ENCODE results near the gene GIGYF2. TPM values are rescaled to one million over a fixed set of nuclear protein-coding genes. Genes with fewer than 3 reads are reported as not detected.
A peak's percentile ranks its signal among the peaks of the same experiment; 100 is the strongest.

The GIGYF2 gene
- total RNA-seq, 4 donors from 2014 or later, result 62.6 to 88.3 (median 67.7) TPM

- peaks cover 3 to 47% (median 12%) of the 10 kb centered on the region in 3 donors for H3K4me1 ChIP-seq
- peak overlapping the region; percentile 24 to 97 (median 95) for H3K27ac ChIP-seq
- no peaks in the 10 kb centered on the region for H3K27me3 ChIP-seq
- H3K4me3 ChIP-seq, result peak overlapping the region; percentile 0 to 99
- no peak for ATAC-seq
- WGBS, 2 donors (ENCODE audit: low coverage in 1 of 2), result 39 to 71% methylated on average over 5 to 10 of the region's 10 CpGs
- TF ChIP-seq EP300 (IDR thresholded peaks at IDR 0.05), result no peak
- TF ChIP-seq, protein P1, sequence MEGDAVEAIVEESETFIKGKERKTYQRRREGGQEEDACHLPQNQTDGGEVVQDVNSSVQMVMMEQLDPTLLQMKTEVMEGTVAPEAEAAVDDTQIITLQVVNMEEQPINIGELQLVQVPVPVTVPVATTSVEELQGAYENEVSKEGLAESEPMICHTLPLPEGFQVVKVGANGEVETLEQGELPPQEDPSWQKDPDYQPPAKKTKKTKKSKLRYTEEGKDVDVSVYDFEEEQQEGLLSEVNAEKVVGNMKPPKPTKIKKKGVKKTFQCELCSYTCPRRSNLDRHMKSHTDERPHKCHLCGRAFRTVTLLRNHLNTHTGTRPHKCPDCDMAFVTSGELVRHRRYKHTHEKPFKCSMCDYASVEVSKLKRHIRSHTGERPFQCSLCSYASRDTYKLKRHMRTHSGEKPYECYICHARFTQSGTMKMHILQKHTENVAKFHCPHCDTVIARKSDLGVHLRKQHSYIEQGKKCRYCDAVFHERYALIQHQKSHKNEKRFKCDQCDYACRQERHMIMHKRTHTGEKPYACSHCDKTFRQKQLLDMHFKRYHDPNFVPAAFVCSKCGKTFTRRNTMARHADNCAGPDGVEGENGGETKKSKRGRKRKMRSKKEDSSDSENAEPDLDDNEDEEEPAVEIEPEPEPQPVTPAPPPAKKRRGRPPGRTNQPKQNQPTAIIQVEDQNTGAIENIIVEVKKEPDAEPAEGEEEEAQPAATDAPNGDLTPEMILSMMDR (IDR thresholded peaks at IDR 0.05), result no peak
- TF ChIP-seq POLR2AphosphoS5 (IDR thresholded peaks at IDR 0.05), result no peak
- TF ChIP-seq POLR2A (IDR thresholded peaks at IDR 0.05), result no peak
- no peaks in the 10 kb centered on the region for H3K36me3 ChIP-seq
- H3K9me3 ChIP-seq, result no peaks in the 10 kb centered on the region
Measured at GRCh38 chr2:232696609-232697058, 497 bp upstream of the GIGYF2 start.

DNA sequence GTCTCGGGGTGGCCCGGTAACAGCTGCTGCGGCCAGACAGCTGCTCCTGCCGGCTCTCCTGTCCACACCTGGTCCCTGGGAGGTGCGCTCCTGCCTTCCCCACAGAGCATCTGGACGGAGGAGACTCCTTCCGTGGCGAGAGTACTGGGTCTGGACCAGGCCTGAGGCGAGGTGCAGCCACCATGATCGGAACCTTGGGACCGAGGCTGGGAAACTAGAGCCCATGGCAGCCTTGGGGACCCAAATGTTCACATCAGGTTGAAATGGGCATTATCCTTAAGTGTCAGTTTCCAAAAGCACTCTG, 628 bp downstream of the GIGYF2 start:
- Histone ChIP-seq H3K36me3 (no peaks in the 10 kb centered on the region), H3K9me3 (no peaks in the 10 kb centered on the region), H3K27ac (peak overlapping the region; percentile 79 to 97 (median 95)), H3K4me1 (peaks cover 3 to 58% (median 12%) of the 10 kb centered on the region in 3 donors), H3K4me3 (peak overlapping the region; percentile 85 to 99), H3K27me3 (no peaks in the 10 kb centered on the region)
- TF ChIP-seq POLR2AphosphoS5 (IDR thresholded peaks at IDR 0.05), result no peak
- no peak for TF ChIP-seq EP300 (IDR thresholded peaks at IDR 0.05)
- TF ChIP-seq POLR2A (IDR thresholded peaks at IDR 0.05), result no peak
- TF ChIP-seq, protein P1 (IDR thresholded peaks at IDR 0.05), result no peak
- WGBS, 2 donors (ENCODE audit: low coverage in 1 of 2), result 0% methylated on average over 3 of the region's 11 CpGs
- ATAC-seq, result peak; percentile 1

DNA sequence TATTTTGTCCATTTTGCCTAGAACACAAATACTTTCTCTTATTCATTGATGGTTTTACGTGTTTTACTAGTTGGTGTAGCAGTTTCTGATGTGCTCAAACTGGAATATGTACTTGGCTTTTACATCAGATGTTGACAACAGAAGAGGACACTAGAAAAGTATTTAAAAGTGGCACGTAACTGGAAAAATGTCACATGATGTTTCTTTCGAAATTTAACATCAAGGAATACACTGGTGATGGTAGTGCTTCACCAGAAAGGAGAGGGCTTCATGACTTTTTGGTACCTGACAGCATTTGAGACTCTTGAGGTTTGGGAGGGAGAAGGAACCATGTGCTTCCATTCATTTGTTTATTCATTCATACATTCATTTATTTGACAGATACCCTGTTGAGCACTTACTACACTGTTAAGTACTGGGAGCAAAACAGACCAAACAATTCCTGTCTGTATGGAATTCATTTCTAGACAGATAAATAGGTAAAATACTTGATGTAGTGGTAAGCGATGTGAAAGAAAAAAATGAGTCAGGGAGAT, 1.5 kb downstream of the GIGYF2 start:
- Histone ChIP-seq H3K27me3 (no peaks in the 10 kb centered on the region), H3K4me3 (peak overlapping the region in 1 of 2 donors; percentile 99), H3K9me3 (no peaks in the 10 kb centered on the region), H3K36me3 (peaks cover 0 to 1% of the 10 kb centered on the region in 2 donors), H3K4me1 (peaks cover 3 to 67% (median 12%) of the 10 kb centered on the region in 3 donors), H3K27ac (no peak overlapping the region)
- TF ChIP-seq POLR2AphosphoS5 (IDR thresholded peaks at IDR 0.05), result no peak
- TF ChIP-seq EP300 (IDR thresholded peaks at IDR 0.05), result no peak
- TF ChIP-seq, protein P1 (IDR thresholded peaks at IDR 0.05), result no peak
- TF ChIP-seq POLR2A (IDR thresholded peaks at IDR 0.05), result no peak
- WGBS, 2 donors (ENCODE audit: low coverage in 1 of 2), result 52 to 58% methylated on average over 4 of the region's 4 CpGs
- no peak for ATAC-seq

DNA sequence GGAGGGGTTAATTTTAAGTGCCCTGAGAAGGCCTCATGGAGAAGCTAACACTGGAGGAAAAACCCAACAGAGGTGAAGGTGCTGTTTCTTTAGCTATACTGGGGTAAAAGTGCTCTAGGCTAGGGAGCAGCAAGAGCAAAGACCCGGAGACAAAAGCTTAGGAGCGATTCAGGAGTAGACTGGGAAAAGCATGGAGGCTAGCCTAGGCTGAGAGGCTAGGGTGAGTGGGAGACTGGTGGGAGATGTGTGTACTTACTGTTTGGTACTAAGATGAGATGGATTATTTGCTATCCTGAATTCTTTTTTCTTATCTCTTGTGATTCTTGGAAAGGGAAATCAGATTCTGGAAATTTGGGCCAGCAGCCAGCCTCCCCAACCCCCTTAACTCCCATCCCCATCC, 2.0 kb downstream of the GIGYF2 start:
- H3K36me3 ChIP-seq, result peaks cover 0 to 6% of the 10 kb centered on the region in 2 donors
- no peaks in the 10 kb centered on the region for H3K9me3 ChIP-seq
- no peaks in the 10 kb centered on the region for H3K27me3 ChIP-seq
- 59 to 73% methylated on average over 2 of the region's 2 CpGs for WGBS, 2 donors (ENCODE audit: low coverage in 1 of 2)
- H3K4me3 ChIP-seq, result no peak overlapping the region
- no peak for ATAC-seq
- no peak overlapping the region for H3K27ac ChIP-seq
- TF ChIP-seq EP300 (IDR thresholded peaks at IDR 0.05) (no peak), POLR2AphosphoS5 (IDR thresholded peaks at IDR 0.05) (no peak), POLR2A (IDR thresholded peaks at IDR 0.05) (no peak)
- TF ChIP-seq, protein P1 (IDR thresholded peaks at IDR 0.05), result no peak
- H3K4me1 ChIP-seq, result peaks cover 3 to 72% (median 12%) of the 10 kb centered on the region in 3 donors

GRCh38 chr2:232700154-232700553, 3.0 kb downstream of the GIGYF2 start:
- ATAC-seq, result no peak
- Histone ChIP-seq H3K9me3 (no peaks in the 10 kb centered on the region), H3K4me3 (no peak overlapping the region), H3K27ac (no peak overlapping the region), H3K27me3 (no peaks in the 10 kb centered on the region), H3K36me3 (peaks cover 0 to 16% of the 10 kb centered on the region in 2 donors), H3K4me1 (peaks cover 3 to 75% (median 12%) of the 10 kb centered on the region in 3 donors)
- TF ChIP-seq POLR2AphosphoS5 (IDR thresholded peaks at IDR 0.05) (no peak), POLR2A (IDR thresholded peaks at IDR 0.05) (no peak), EP300 (IDR thresholded peaks at IDR 0.05) (no peak)
- TF ChIP-seq, protein P1 (IDR thresholded peaks at IDR 0.05), result no peak
- WGBS, 2 donors (ENCODE audit: low coverage in 1 of 2), result 100% methylated on average over 1 of the region's 1 CpG

Measured in gastroesophageal sphincter (tissue), 4 donors.